Tibial nerve (tissue), 4 donors: Measurements from ENCODE around the gene KLHL13.

Experiments used
- CTCF ChIP-seq, 5 experiments: fragments of 200-600 bp in 3 of 5; fragments of 450-650 bp in 2 of 5; sonication (generic) in 3 of 5; IDR thresholded peaks; one replicate each; pipeline ENCODE4 v1.5.1; 2016 to 2019; ENCODE audit warnings: antibody characterized with exemption in 5 of 5, mild to moderate bottlenecking in 3 of 5, moderate library complexity in 2 of 5
- EP300 ChIP-seq, 2 donors: sonication (generic); formaldehyde crosslinking; IDR thresholded peaks; one replicate each; pipeline ENCODE4 v1.6.1; 2017; ENCODE audit warnings: antibody characterized with exemption in 2 of 2, mild to moderate bottlenecking in 1 of 2

- TF ChIP-seq CTCF (IDR thresholded peaks at IDR 0.05) (no peak), EP300 (IDR thresholded peaks at IDR 0.05) (no peak)
These were observed 119.6 kb downstream of the KLHL13 start for GRCh38 chrX:117996918-117997480.
